DND-41 (cell line): Measurements from ENCODE around the gene ZNF488.

Source experiments
- CTCF ChIP-seq: IDR thresholded peaks from 2 replicates; pipeline ENCODE4 v1.5.1; 2012; ENCODE audit warnings: borderline replicate concordance, low read length, moderate library complexity, mild to moderate bottlenecking; ENCODE audit not compliant: poor library complexity, severe bottlenecking; ENCODE audit errors: extremely low read depth
- EZH2 ChIP-seq: IDR thresholded peaks from 3 replicates; pipeline ENCODE4 v1.6.1; 2012; ENCODE audit warnings: borderline replicate concordance, low read depth, mild to moderate bottlenecking, moderate library complexity, low read length, inconsistent platforms; ENCODE audit not compliant: severe bottlenecking

GRCh38 chr10:47405857-47406547 is 21.9 kb upstream of the ZNF488 start:
- TF ChIP-seq EZH2 (no peak), CTCF (no peak)
